Thyroid gland (tissue), 4 donors: ENCODE measurements around the gene MYO18B.

Experiments
- POLR2A ChIP-seq, 2 donors: fragments of 450-650 bp; IDR thresholded peaks; one replicate each; pipeline ENCODE4 v1.6.1; 2017; ENCODE audit warnings: antibody characterized with exemption in 2 of 2, mild to moderate bottlenecking in 2 of 2, moderate library complexity in 1 of 2
- TF ChIP-seq, protein P1 (sequence below), 6 experiments: fragments of 200-600 bp in 3 of 6; fragments of 450-650 bp in 3 of 6; sonication (generic) in 3 of 6; IDR thresholded peaks; one replicate each; pipeline ENCODE4 v1.5.1; 2016 to 2019; ENCODE audit warnings: antibody characterized with exemption in 6 of 6, mild to moderate bottlenecking in 2 of 6, inconsistent platforms in 1 of 6, moderate library complexity in 1 of 6

GRCh38 chr22:25786165-25786564 is 44.2 kb downstream of the MYO18B start:
- TF ChIP-seq, protein P1, sequence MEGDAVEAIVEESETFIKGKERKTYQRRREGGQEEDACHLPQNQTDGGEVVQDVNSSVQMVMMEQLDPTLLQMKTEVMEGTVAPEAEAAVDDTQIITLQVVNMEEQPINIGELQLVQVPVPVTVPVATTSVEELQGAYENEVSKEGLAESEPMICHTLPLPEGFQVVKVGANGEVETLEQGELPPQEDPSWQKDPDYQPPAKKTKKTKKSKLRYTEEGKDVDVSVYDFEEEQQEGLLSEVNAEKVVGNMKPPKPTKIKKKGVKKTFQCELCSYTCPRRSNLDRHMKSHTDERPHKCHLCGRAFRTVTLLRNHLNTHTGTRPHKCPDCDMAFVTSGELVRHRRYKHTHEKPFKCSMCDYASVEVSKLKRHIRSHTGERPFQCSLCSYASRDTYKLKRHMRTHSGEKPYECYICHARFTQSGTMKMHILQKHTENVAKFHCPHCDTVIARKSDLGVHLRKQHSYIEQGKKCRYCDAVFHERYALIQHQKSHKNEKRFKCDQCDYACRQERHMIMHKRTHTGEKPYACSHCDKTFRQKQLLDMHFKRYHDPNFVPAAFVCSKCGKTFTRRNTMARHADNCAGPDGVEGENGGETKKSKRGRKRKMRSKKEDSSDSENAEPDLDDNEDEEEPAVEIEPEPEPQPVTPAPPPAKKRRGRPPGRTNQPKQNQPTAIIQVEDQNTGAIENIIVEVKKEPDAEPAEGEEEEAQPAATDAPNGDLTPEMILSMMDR (IDR thresholded peaks at IDR 0.05): no peak
- no peak for TF ChIP-seq POLR2A (IDR thresholded peaks at IDR 0.05)
